ENCODE measurements around the gene TP73. TPM values are rescaled to one million over a fixed set of nuclear protein-coding genes. Genes with fewer than 3 reads are reported as not detected.

The TP73 gene
- total and polyA plus RNA-seq, 8 donors, result 1.6 to 2.7 (median 2.0) TPM

- Histone ChIP-seq H3K36me3 (no peaks in the 10 kb centered on the region), H3K27ac (no peak overlapping the region), H3K27me3 (peaks cover 0 to 34% of the 10 kb centered on the region in 2 donors), H3K9me3 (no peaks in the 10 kb centered on the region), H3K4me3 (no peak overlapping the region), H3K4me1 (peaks cover 0 to under 1% of the 10 kb centered on the region in 2 donors)
- no peak for TF ChIP-seq CTCF (IDR thresholded peaks at IDR 0.05)
- DNase-seq (no peak), ATAC-seq (no peak)
- intact Hi-C loops (cut with DNase I), result no loop called here
Measured at GRCh38 chr1:3689138-3689750, 36.9 kb downstream of the TP73 start.

GRCh38 chr1:3690282-3691065, 38.2 kb downstream of the TP73 start:
- Histone ChIP-seq H3K4me1 (peaks cover 0 to 2% of the 10 kb centered on the region in 2 donors), H3K9me3 (no peaks in the 10 kb centered on the region), H3K27me3 (peaks cover 0 to 27% of the 10 kb centered on the region in 2 donors), H3K4me3 (no peak overlapping the region), H3K27ac (no peak overlapping the region), H3K36me3 (no peaks in the 10 kb centered on the region)
- DNase-seq (no peak), ATAC-seq (no peak)
- intact Hi-C loops (cut with DNase I), result no loop called here
- TF ChIP-seq CTCF (IDR thresholded peaks at IDR 0.05), result no peak

GRCh38 chr1:3691421-3692204, 39.3 kb downstream of the TP73 start:
- H3K27ac ChIP-seq, result no peak overlapping the region
- DNase-seq, result no peak
- no peaks in the 10 kb centered on the region for H3K9me3 ChIP-seq
- ATAC-seq, result no peak
- H3K36me3 ChIP-seq, result no peaks in the 10 kb centered on the region
- H3K27me3 ChIP-seq, result peaks cover 0 to 38% of the 10 kb centered on the region in 2 donors
- H3K4me3 ChIP-seq, result no peak overlapping the region
- intact Hi-C loops (cut with DNase I), result no loop called here
- H3K4me1 ChIP-seq, result peaks cover 0 to 9% of the 10 kb centered on the region in 2 donors
- no peak for TF ChIP-seq CTCF (IDR thresholded peaks at IDR 0.05)

GRCh38 chr1:3692598-3692997, 40.3 kb downstream of the TP73 start:
- H3K4me3 ChIP-seq, result no peak overlapping the region
- DNase-seq, result no peak
- H3K27me3 ChIP-seq, result peaks cover 0 to 48% of the 10 kb centered on the region in 2 donors
- peaks cover 0 to 9% of the 10 kb centered on the region in 2 donors for H3K4me1 ChIP-seq
- intact Hi-C loops (cut with DNase I), result no loop called here
- no peaks in the 10 kb centered on the region for H3K36me3 ChIP-seq
- TF ChIP-seq CTCF (IDR thresholded peaks at IDR 0.05), result no peak
- H3K9me3 ChIP-seq, result no peaks in the 10 kb centered on the region
- ATAC-seq, result no peak
- no peak overlapping the region for H3K27ac ChIP-seq

- Histone ChIP-seq H3K4me3 (no peak overlapping the region), H3K27me3 (peaks cover 0 to 55% of the 10 kb centered on the region in 2 donors), H3K27ac (no peak overlapping the region), H3K9me3 (no peaks in the 10 kb centered on the region), H3K36me3 (no peaks in the 10 kb centered on the region), H3K4me1 (peaks cover 0 to 9% of the 10 kb centered on the region in 2 donors)
- intact Hi-C loops (cut with DNase I), result no loop called here
- ATAC-seq, result no peak
- no peak for TF ChIP-seq CTCF (IDR thresholded peaks at IDR 0.05)
- no peak for DNase-seq
Measured at GRCh38 chr1:3693321-3693720, 41.0 kb downstream of the TP73 start.
